Endodermal cell (in vitro differentiated cells): Measurements from ENCODE around the gene AGR3. TPM values are rescaled to one million over a fixed set of nuclear protein-coding genes. Genes with fewer than 3 reads are reported as not detected.

ENCODE experiments used
- DNase-seq: peaks from one replicate; pipeline ENCODE4 v3.0.0-alpha.2; 2017
- H3K27ac ChIP-seq: 2 replicates; pipeline ENCODE4 v1.5.1; 2013; ENCODE audit warnings: mild to moderate bottlenecking, low read depth, low read length, moderate library complexity
- H3K27me3 ChIP-seq: 2 replicates; pipeline ENCODE4 v1.6.1; 2013; ENCODE audit warnings: mild to moderate bottlenecking, low read length, moderate library complexity; ENCODE audit not compliant: insufficient read depth, control insufficient read depth, poor library complexity, severe bottlenecking
- H3K36me3 ChIP-seq: 2 replicates; pipeline ENCODE4 v1.7.0; 2013; ENCODE audit warnings: mild to moderate bottlenecking, low read length, moderate library complexity; ENCODE audit not compliant: control insufficient read depth, insufficient read depth
- H3K4me1 ChIP-seq: one replicate; pipeline ENCODE4 v1.7.0; 2013; ENCODE audit warnings: low read length; ENCODE audit not compliant: control insufficient read depth, insufficient read depth
- H3K4me3 ChIP-seq: 2 replicates; pipeline ENCODE4 v1.5.1; 2013; ENCODE audit warnings: mild to moderate bottlenecking, low read length, moderate library complexity
- H3K9ac ChIP-seq: 2 replicates; pipeline ENCODE4 v1.6.1; 2013; ENCODE audit warnings: mild to moderate bottlenecking, low read length, moderate library complexity; ENCODE audit not compliant: poor library complexity, severe bottlenecking; ENCODE audit errors: extremely low read depth
- H3K9me3 ChIP-seq: 2 replicates; pipeline ENCODE4 v1.6.1; 2013; ENCODE audit warnings: mild to moderate bottlenecking, low read length, moderate library complexity; ENCODE audit not compliant: control insufficient read depth
- H3K27ac Mint-ChIP-seq: 2 replicates; pipeline ENCODE4 v1.8.0; 2020; ENCODE audit warnings: mixed read lengths
- H3K27me3 Mint-ChIP-seq: 2 replicates; pipeline ENCODE4 v1.8.0; 2021; ENCODE audit warnings: mild to moderate bottlenecking, mixed read lengths; ENCODE audit not compliant: insufficient read depth
- H3K36me3 Mint-ChIP-seq: 2 replicates; pipeline ENCODE4 v1.8.0; 2020; ENCODE audit warnings: low read depth, mixed read lengths
- H3K4me1 Mint-ChIP-seq: 2 replicates; pipeline ENCODE4 v1.8.0; 2020; ENCODE audit warnings: mixed read lengths
- H3K4me3 Mint-ChIP-seq: 2 replicates; pipeline ENCODE4 v1.8.0; 2020; ENCODE audit warnings: mild to moderate bottlenecking, moderate library complexity, mixed read lengths
- H3K9me3 Mint-ChIP-seq: 2 replicates; pipeline ENCODE4 v1.8.0; 2020; ENCODE audit warnings: mild to moderate bottlenecking, mixed read lengths
- WGBS, 2 experiments: methylation state at CpG; one replicate each; pipeline versions ENCODE4 v1.1.5 to v1.1.7; 2013; ENCODE audit warnings: missing lambda C conversion rate in 2 of 2, mixed read lengths in 1 of 2; ENCODE audit not compliant: insufficient coverage in 1 of 2, insufficient read length in 1 of 2; 5-methylcytosine and 5-hydroxymethylcytosine counted together
- total RNA-seq, 2 donors: library from RNA; stranded (reverse); fragmentation: NEBNext Ultra II Directional in 1 of 2; extraction: Animal tissue kit (Norgen Biotek cat#: 25700) in 1 of 2; gene quantifications; 2 replicates in 1 of 2; 3 replicates in 1 of 2; pipeline ENCODE4 v1.2.1, GENCODE V29; 2021
- TF ChIP-seq, protein P1 (sequence below): fragments of 200-600 bp; sonication (generic); conservative IDR thresholded peaks from 2 replicates; pipeline ENCODE4 v1.5.0; 2021; ENCODE audit warnings: antibody characterized with exemption, mild to moderate bottlenecking

Gene AGR3
- total RNA-seq, 2 donors from 2014 or later, result not detected

GRCh38 chr7:16916105-16916639, 34.4 kb upstream of the AGR3 start:
- no peaks in the 10 kb centered on the region for H3K9me3 Mint-ChIP-seq
- no peak for DNase-seq
- no peaks in the 10 kb centered on the region for H3K36me3 Mint-ChIP-seq
- H3K4me1 Mint-ChIP-seq, result peaks cover 21% of the 10 kb centered on the region
- H3K4me1 ChIP-seq, result no peaks in the 10 kb centered on the region
- no peaks in the 10 kb centered on the region for H3K36me3 ChIP-seq
- TF ChIP-seq, protein P1, sequence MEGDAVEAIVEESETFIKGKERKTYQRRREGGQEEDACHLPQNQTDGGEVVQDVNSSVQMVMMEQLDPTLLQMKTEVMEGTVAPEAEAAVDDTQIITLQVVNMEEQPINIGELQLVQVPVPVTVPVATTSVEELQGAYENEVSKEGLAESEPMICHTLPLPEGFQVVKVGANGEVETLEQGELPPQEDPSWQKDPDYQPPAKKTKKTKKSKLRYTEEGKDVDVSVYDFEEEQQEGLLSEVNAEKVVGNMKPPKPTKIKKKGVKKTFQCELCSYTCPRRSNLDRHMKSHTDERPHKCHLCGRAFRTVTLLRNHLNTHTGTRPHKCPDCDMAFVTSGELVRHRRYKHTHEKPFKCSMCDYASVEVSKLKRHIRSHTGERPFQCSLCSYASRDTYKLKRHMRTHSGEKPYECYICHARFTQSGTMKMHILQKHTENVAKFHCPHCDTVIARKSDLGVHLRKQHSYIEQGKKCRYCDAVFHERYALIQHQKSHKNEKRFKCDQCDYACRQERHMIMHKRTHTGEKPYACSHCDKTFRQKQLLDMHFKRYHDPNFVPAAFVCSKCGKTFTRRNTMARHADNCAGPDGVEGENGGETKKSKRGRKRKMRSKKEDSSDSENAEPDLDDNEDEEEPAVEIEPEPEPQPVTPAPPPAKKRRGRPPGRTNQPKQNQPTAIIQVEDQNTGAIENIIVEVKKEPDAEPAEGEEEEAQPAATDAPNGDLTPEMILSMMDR, result no peak
- H3K4me3 Mint-ChIP-seq, result no peak overlapping the region
- no peak overlapping the region for H3K27ac Mint-ChIP-seq
- no peak overlapping the region for H3K9ac ChIP-seq
- H3K27me3 Mint-ChIP-seq, result no peaks in the 10 kb centered on the region
- H3K27ac ChIP-seq, result no peak overlapping the region
- H3K27me3 ChIP-seq, result no peaks in the 10 kb centered on the region
- no peak overlapping the region for H3K4me3 ChIP-seq
- 81 to 90% methylated on average over 1 of the region's 1 CpG for WGBS, 2 experiments
- peaks cover 13% of the 10 kb centered on the region for H3K9me3 ChIP-seq

DNA sequence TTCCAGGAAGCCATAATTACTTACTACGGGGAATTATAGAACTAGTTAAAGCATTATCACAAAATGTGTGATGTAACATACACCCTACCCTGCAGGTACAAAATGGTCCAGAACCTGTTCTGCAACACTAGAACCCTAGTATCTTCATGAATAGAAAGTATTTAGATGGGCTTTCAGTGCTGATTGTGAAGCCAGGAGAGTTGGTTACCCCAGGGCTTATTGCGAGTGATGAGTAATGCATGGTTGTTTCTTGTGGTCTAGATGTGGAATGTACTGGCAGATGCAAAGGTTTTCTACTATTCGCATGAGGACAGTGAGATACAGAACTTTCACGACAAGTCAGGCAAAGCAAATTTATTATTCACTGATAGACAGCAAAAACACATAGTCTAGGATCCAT, 33.6 kb upstream of the AGR3 start:
- Histone ChIP-seq H3K27ac (no peak overlapping the region), H3K9ac (no peak overlapping the region), H3K27me3 (no peaks in the 10 kb centered on the region), H3K4me1 (no peaks in the 10 kb centered on the region), H3K4me3 (no peak overlapping the region), H3K9me3 (peaks cover 20% of the 10 kb centered on the region), H3K36me3 (no peaks in the 10 kb centered on the region)
- H3K36me3 Mint-ChIP-seq, result no peaks in the 10 kb centered on the region
- no peaks in the 10 kb centered on the region for H3K9me3 Mint-ChIP-seq
- TF ChIP-seq, protein P1, result no peak
- H3K27me3 Mint-ChIP-seq, result no peaks in the 10 kb centered on the region
- DNase-seq, result no peak
- 80 to 90% methylated on average over 1 to 4 of the region's 4 CpGs for WGBS, 2 experiments
- H3K4me1 Mint-ChIP-seq, result peaks cover 16% of the 10 kb centered on the region
- no peak overlapping the region for H3K4me3 Mint-ChIP-seq
- no peak overlapping the region for H3K27ac Mint-ChIP-seq

GRCh38 chr7:16914771-16915170, 33.0 kb upstream of the AGR3 start:
- H3K27ac Mint-ChIP-seq, result no peak overlapping the region
- TF ChIP-seq, protein P1, result no peak
- 88 to 95% methylated on average over 4 of the region's 4 CpGs for WGBS, 2 experiments
- no peak overlapping the region for H3K27ac ChIP-seq
- H3K9me3 ChIP-seq, result peaks cover 20% of the 10 kb centered on the region
- no peaks in the 10 kb centered on the region for H3K9me3 Mint-ChIP-seq
- no peak overlapping the region for H3K4me3 Mint-ChIP-seq
- no peaks in the 10 kb centered on the region for H3K36me3 ChIP-seq
- DNase-seq, result no peak
- H3K9ac ChIP-seq, result no peak overlapping the region
- no peaks in the 10 kb centered on the region for H3K36me3 Mint-ChIP-seq
- H3K4me1 ChIP-seq, result no peaks in the 10 kb centered on the region
- H3K4me1 Mint-ChIP-seq, result peaks cover 16% of the 10 kb centered on the region
- H3K27me3 ChIP-seq, result no peaks in the 10 kb centered on the region
- H3K4me3 ChIP-seq, result no peak overlapping the region
- H3K27me3 Mint-ChIP-seq, result no peaks in the 10 kb centered on the region
